Heart left ventricle (tissue), 16 donors: ENCODE results near the gene MYO7B. TPM values are rescaled to one million over a fixed set of nuclear protein-coding genes. Genes with fewer than 3 reads are reported as not detected.

Experiments
- ATAC-seq, 4 donors: fragments of 200-7000 bp; cut with Tn5 transposase; one replicate each; pipeline ENCODE4 v1.9.1; 2020 to 2022; ENCODE audit warnings: moderate library complexity in 4 of 4, mild to moderate bottlenecking in 3 of 4, moderate number of reproducible peaks in 1 of 4
- DNase-seq, 5 donors: peaks; one replicate each; pipeline ENCODE4 v3.0.0-alpha.2; 2020
- H3K27ac ChIP-seq, 12 donors: fragments of 200-600 bp; sonication (generic) in 4 of 12; one replicate each; pipeline versions ENCODE4 v1.5.0 to v1.8.0; 2016 to 2022; ENCODE audit warnings: mild to moderate bottlenecking in 2 of 12
- H3K27me3 ChIP-seq, 9 donors: fragments of 200-600 bp; sonication (generic) in 2 of 9; one replicate each; pipeline versions ENCODE4 v1.5.1 to v1.8.0; 2016 to 2022; ENCODE audit warnings: mild to moderate bottlenecking in 3 of 9
- H3K36me3 ChIP-seq, 9 donors: fragments of 200-600 bp; sonication (generic) in 2 of 9; one replicate each; pipeline versions ENCODE4 v1.5.0 to v1.8.0; 2018 to 2022; ENCODE audit warnings: mild to moderate bottlenecking in 2 of 9
- H3K4me1 ChIP-seq, 12 donors: fragments of 200-600 bp; sonication (generic) in 4 of 12; one replicate each; pipeline versions ENCODE4 v1.5.0 to v1.8.0; 2016 to 2022; ENCODE audit warnings: mild to moderate bottlenecking in 3 of 12
- H3K4me3 ChIP-seq, 12 donors: fragments of 200-600 bp; sonication (generic) in 4 of 12; one replicate each; pipeline versions ENCODE4 v1.5.0 to v1.8.0; 2017 to 2022; ENCODE audit warnings: mild to moderate bottlenecking in 9 of 12, moderate library complexity in 4 of 12
- H3K9me3 ChIP-seq, 12 donors: fragments of 200-600 bp; sonication (generic) in 4 of 12; one replicate each; pipeline versions ENCODE4 v1.5.0 to v1.8.0; 2016 to 2022; ENCODE audit warnings: mild to moderate bottlenecking in 1 of 12
- POLR2A ChIP-seq, 2 donors: fragments of 450-650 bp; IDR thresholded peaks; one replicate each; pipeline ENCODE4 v1.6.1; 2017; ENCODE audit warnings: antibody characterized with exemption in 2 of 2, mild to moderate bottlenecking in 2 of 2, moderate library complexity in 2 of 2
- WGBS, 4 donors: extraction: QIAGEN DNeasy Blood & Tissue Kit in 2 of 4; methylation state at CpG; one replicate each; pipeline versions ENCODE4 v1.1.5 to v1.1.7; 2013 to 2018; 5-methylcytosine and 5-hydroxymethylcytosine counted together
- intact Hi-C, 10 donors: fragments of 100-400 bp; cut with DNase I; formaldehyde crosslinking; loops; one replicate each; pipeline versions ENCODE4 v1.11.1 to v1.14.2; 2022
- polyA plus RNA-seq, 2 donors: library from polyadenylated mRNA; stranded (reverse); fragments of 200-250 nt; gene quantifications; one replicate each; pipeline ENCODE4 v1.2.3, GENCODE V29; 2013
- total RNA-seq, 9 donors: library from RNA; depleted of rRNA in 2 of 9; stranded (reverse); fragments of >200 nt in 2 of 9; fragmentation: NEBNext Ultra II Directional in 3 of 9; extraction: Animal tissue kit (Norgen Biotek cat#: 25700) in 3 of 9; gene quantifications; one replicate each; pipeline versions ENCODE4 v1.1.0 to v1.2.4, GENCODE V29; 2016 to 2023
- TF ChIP-seq, protein P1 (sequence below), 12 donors: fragments of 200-600 bp; sonication (generic) in 4 of 12; IDR thresholded peaks; one replicate each; pipeline versions ENCODE4 v1.5.0 to v1.8.0; 2018 to 2022; ENCODE audit warnings: antibody characterized with exemption in 12 of 12, mild to moderate bottlenecking in 5 of 12
- donor health status: ischemic (EF 13 %, LVEDD 7.1; RV severe dilation, severe dysfunction).
- donor health status: healthy with polysubstance abuse.
- donor health status: DM: no; HTN: yes; CAD: no.
- donor health status: DM: no; HTN: no; CAD: no.
- donor health status: ischemic (EF 25% LVEDD 6.9; RV normal size, moderate dysfunction).
- donor health status: ischemic (EF 25% LVEDD 5.7; RV mildly dilated, moderate dysfunction).
- donor health status: healthy.
- donor health status: DM: yes; HTN: yes; CAD: no.
- donor health status: ischemic (EF 35%, LVEDD 5.7; RV mildly dilated, moderate dysfunction).
- donor health status: nonischemic (EF 11% LVEDD 7.7; RV severe dilation, severe dysfunction).
- donor health status: DM: yes; HTN: yes; CAD: no.
- donor health status: PGD.
- donor health status: ischemic (EF 29% LVEDD 5.4; RV normal size, mild dysfunction).
- donor health status: nonischemic (EF 23%, LVEDD 6.1; RV moderate dilation, normal function).

Gene MYO7B
- total and polyA plus RNA-seq, 11 donors: 0.20 to 2.1 (median 0.90) TPM

DNA sequence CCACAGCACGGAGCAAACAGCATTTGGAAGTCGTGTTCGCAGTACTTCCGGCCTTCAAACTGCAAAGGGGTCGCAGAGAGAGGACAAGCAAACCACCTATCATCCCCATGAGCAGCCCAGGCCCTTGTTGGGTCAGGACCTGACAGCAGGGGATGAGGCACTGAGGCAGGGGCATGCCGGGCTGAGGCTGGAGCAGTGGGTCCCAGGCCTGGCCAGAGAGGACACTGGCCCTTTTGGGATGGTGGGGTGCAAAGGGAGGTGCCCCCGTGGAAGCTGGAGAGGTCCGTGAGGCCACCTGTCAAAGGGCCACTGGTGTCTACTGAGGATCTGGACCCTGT lies 119.3 kb downstream of the MYO7B start:
- peak overlapping the region; percentile 47 to 98 (median 84) for H3K27ac ChIP-seq
- DNase-seq (peak in 2 of 5 donors; percentile 27 to 44), ATAC-seq (no peak)
- intact Hi-C loops: loop anchor here in 2 of 10 donors (5.0 kb wide), 2 partner anchors 37 to 47 kb away; partner anchors contain the start of gene SFT2D3 (in 1 of the 2)
- H3K36me3 ChIP-seq: peaks cover 0 to 60% (median 43%) of the 10 kb centered on the region in 9 donors
- 81 to 90% (median 85%) methylated on average over 7 to 8 of the region's 8 CpGs for WGBS, 4 donors
- H3K4me1 ChIP-seq: peaks cover 31 to 100% (median 96%) of the 10 kb centered on the region in 12 donors
- no peak overlapping the region for H3K4me3 ChIP-seq
- TF ChIP-seq, protein P1, sequence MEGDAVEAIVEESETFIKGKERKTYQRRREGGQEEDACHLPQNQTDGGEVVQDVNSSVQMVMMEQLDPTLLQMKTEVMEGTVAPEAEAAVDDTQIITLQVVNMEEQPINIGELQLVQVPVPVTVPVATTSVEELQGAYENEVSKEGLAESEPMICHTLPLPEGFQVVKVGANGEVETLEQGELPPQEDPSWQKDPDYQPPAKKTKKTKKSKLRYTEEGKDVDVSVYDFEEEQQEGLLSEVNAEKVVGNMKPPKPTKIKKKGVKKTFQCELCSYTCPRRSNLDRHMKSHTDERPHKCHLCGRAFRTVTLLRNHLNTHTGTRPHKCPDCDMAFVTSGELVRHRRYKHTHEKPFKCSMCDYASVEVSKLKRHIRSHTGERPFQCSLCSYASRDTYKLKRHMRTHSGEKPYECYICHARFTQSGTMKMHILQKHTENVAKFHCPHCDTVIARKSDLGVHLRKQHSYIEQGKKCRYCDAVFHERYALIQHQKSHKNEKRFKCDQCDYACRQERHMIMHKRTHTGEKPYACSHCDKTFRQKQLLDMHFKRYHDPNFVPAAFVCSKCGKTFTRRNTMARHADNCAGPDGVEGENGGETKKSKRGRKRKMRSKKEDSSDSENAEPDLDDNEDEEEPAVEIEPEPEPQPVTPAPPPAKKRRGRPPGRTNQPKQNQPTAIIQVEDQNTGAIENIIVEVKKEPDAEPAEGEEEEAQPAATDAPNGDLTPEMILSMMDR (IDR thresholded peaks at IDR 0.05): no peak
- TF ChIP-seq POLR2A (IDR thresholded peaks at IDR 0.05): no peak
- no peaks in the 10 kb centered on the region for H3K27me3 ChIP-seq
- no peaks in the 10 kb centered on the region for H3K9me3 ChIP-seq

DNA sequence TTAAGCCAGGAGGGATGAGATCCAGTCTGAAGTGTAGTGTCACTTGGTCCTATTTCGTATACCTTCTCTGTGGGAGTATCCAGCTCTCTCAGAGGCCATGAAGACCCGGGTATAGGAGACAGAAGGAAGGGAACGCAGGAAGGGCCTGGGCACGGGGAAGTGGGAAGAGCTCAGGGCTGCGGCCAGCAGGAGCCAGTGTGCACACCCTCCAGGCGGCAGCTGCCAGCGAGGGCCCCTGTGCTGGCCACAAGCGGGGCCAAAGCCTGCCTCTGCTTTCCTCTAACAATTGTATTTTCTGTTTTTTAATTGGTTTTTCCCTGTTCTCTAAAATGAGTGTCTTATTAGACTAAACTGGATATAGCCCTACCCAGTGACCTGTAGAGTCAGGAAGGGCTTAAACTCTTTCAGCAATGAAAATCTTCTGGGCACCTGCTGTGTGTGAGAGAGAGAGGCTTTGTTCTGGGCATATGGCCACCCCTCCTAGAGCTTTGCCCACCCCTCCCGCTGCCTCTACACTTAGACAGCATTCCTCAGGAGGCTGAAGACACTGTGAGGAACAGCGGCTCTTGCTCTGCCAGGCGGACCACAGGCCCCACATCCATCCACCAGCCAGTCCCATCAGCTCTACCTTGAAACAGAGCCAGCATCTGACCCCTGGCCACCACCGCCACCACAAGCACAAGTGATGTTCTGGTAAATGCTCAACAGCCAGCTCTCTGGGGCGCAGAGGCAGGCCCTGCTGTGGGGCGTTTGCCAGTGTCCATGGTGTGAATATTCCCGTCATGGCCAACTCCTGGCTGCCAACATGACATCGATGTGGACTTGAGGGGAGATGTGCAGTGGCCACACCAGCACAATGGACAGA lies 120.0 kb downstream of the MYO7B start:
- TF ChIP-seq POLR2A (IDR thresholded peaks at IDR 0.05): no peak
- TF ChIP-seq, protein P1 (IDR thresholded peaks at IDR 0.05): no peak
- Histone ChIP-seq H3K4me1 (peaks cover 31 to 100% (median 96%) of the 10 kb centered on the region in 12 donors), H3K36me3 (peaks cover 0 to 61% (median 43%) of the 10 kb centered on the region in 9 donors), H3K27ac (peak overlapping the region; percentile 47 to 98 (median 84)), H3K27me3 (no peaks in the 10 kb centered on the region), H3K9me3 (no peaks in the 10 kb centered on the region), H3K4me3 (no peak overlapping the region)
- DNase-seq (peak; percentile 61 to 88 (median 68)), ATAC-seq (peak; percentile 35 to 58 (median 52))
- intact Hi-C loops: no loop called here
- 44 to 66% (median 54%) methylated on average over 16 of the region's 16 CpGs for WGBS, 4 donors

DNA sequence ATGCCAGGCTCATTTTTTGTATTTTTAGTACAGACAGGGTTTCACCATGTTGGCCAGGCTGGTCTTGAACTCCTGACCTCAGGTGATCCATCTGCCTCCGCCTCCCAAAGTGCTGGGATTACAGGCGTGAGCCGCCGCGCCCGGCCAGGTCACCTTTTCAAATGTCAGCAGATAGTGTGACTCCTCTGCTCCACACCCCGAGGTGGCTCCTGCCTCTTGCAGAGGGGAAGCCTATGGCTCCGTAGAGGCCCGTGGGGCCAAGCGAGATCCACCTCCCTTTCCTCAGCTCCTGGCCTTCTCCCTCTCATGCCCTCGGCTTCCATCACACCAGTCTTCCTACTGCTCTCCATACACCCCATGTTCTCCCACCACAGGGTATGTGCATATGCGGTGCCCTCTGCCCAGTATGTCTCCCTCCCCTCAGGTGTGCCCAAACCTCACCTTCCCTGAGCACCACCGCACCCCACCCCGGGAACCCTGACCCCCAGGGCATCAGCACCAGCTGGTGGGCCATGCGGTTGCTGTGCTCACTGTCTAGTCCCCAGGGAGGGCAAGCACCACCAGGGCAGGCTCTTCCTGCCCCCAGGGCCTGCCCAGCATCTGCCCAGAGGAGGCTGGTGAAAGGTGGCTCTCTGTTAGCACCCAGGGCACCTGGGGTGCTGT lies 121.2 kb downstream of the MYO7B start:
- H3K27ac ChIP-seq: peak overlapping the region; percentile 47 to 98 (median 84)
- H3K27me3 ChIP-seq: no peaks in the 10 kb centered on the region
- H3K4me3 ChIP-seq: no peak overlapping the region
- H3K4me1 ChIP-seq: peaks cover 37 to 100% (median 97%) of the 10 kb centered on the region in 12 donors
- H3K9me3 ChIP-seq: no peaks in the 10 kb centered on the region
- no peak for TF ChIP-seq POLR2A (IDR thresholded peaks at IDR 0.05)
- TF ChIP-seq, protein P1 (IDR thresholded peaks at IDR 0.05): no peak
- WGBS, 4 donors: 59 to 73% (median 68%) methylated on average over 14 to 15 of the region's 15 CpGs
- intact Hi-C loops: no loop called here
- no peak for ATAC-seq
- DNase-seq: peak in 4 of 5 donors; percentile 10 to 49 (median 44)
- H3K36me3 ChIP-seq: peaks cover 0 to 54% (median 39%) of the 10 kb centered on the region in 9 donors

DNA sequence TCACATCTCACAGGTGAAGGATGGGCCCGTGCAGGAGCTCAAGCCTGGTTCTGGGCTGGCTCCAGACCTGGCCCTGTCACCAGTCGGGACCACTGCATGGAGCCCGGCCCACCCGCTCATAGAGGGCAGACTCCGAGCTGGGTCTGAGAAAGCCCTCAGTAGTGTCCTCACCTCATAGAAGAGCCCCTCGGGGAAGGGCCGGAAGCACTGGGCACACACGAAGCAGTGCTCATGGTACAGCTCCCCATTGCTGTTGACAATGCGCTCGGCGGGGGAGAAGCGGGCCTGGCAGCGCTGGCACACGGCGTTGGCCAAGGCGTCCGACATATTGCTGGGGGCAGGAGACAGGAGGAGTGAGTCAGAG lies 121.7 kb downstream of the MYO7B start:
- peak in 4 of 5 donors; percentile 10 to 55 (median 24) for DNase-seq
- intact Hi-C loops: no loop called here
- no peaks in the 10 kb centered on the region for H3K9me3 ChIP-seq
- no peaks in the 10 kb centered on the region for H3K27me3 ChIP-seq
- TF ChIP-seq POLR2A (IDR thresholded peaks at IDR 0.05): no peak
- TF ChIP-seq, protein P1 (IDR thresholded peaks at IDR 0.05): no peak
- 88 to 100% (median 90%) methylated on average over 7 to 17 of the region's 17 CpGs for WGBS, 4 donors
- no peak for ATAC-seq
- no peak overlapping the region for H3K4me3 ChIP-seq
- H3K27ac ChIP-seq: peak overlapping the region; percentile 47 to 98 (median 86)
- H3K36me3 ChIP-seq: peaks cover 0 to 54% (median 38%) of the 10 kb centered on the region in 9 donors
- peaks cover 39 to 100% (median 97%) of the 10 kb centered on the region in 12 donors for H3K4me1 ChIP-seq
